ENCODE measurements around the gene ZNF471.

Gene ZNF471

DNA sequence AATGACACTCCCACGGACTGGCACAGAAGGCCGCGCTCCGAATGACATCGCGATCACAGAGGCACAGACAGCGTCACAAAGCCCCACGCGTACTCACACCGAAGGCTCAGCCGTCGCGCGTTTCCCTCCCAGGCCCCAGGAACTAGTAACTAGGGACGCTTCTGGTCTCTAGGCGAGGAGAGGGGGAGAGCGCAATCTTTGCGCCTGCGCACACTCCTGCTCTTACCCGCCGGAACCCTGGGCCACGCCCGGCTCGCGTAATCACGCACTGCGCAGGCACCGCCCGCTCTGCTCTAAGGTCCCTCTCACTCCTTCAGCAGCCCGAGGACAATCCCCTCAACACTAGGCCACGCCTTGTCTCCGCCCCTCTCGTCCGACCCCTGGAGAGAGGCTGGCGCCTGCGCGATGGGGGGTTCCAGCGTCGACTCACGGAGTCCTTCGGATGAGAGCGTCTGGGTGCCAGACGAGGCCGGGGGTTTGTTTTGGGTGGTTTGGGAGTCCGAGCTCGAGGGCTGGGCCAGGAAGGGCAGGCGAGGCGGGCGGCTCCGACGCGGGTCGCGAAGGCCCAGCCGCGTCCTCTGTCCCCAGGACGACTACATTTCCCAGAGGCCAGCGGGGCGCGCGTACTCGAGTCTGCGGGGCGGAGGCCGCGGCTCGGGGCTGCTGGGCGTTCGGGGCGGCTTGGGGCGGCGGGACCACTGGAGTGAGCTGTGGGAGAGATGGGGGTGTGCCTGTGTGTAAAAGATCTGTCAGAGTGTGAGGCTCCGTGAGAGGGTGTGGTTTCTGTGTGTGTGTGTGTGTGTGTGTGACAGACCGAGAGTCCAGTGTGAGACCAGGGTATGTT is at the start of gene ZNF471:
ZNF471 (plus strand) TSS at position 410 of the 844 bp plus-strand sequence. CDS start 3,717 bp downstream, outside the sequence.
- peak; percentile 76 for DNase-seq

- DNase-seq: no peak
Observed at GRCh38 chr19:56474308-56474707, 33.3 kb upstream of the ZNF471 start.

DNA sequence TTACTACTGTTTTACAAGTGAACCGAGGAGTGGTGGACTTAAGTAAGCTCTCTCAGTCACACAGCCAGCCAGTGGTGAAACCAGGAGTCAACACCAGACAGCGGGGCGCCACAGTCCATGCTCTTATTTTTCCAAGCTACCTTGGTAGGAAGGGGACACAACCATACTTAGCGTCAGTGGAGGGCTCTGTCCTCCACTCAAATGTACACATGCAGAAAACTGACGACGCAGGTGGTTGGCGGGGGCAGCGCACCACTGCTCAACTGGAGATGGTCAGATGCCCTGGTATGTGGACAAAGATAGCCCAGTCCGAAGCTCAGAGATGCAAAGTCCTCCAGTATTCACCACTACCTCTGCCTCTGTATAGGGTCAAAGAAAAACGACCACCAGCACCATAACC is 31.6 kb upstream of the ZNF471 start:
- no peak for DNase-seq

DNA sequence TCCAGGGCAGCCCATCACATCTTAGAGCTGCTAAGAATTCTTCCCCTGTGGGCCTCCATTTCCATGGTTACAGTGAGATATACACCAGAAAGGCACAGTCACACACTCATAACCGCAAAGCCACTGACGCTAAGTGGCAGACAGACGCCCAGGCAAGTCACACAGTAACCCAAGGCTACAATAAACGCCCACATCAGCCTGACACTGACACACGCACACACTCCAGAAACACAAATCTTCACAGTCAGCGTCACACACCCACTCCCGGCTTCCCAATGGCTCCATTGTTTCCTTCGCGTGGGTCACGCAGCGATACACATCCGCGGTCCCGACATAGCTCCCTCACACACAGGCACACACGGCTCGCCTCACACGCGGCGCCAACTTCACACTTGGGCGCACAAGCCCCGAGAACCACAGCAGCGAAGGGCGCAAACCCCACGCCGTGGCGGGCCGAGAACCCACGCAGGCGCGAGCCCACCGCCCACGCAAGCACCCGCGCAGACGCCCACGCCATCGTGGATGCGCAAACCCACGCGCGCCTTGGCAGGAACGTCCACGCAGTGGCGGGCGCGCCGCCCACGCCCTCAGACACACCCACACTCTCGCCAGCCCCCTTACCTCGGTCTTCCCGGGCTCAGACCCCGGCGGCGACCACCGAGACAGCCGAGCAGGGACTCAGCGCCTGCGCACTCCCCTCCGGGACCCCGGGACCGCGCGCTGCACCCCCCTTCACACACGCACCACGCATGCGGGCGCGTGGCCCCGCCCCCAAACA is 30.8 kb upstream of the ZNF471 start, which contains the start of gene ZNF667:
ZNF667 (minus strand) TSS at position 695 of the 778 bp plus-strand sequence. CDS start 14,975 bp downstream, outside the sequence.
- DNase-seq: no peak

DNA sequence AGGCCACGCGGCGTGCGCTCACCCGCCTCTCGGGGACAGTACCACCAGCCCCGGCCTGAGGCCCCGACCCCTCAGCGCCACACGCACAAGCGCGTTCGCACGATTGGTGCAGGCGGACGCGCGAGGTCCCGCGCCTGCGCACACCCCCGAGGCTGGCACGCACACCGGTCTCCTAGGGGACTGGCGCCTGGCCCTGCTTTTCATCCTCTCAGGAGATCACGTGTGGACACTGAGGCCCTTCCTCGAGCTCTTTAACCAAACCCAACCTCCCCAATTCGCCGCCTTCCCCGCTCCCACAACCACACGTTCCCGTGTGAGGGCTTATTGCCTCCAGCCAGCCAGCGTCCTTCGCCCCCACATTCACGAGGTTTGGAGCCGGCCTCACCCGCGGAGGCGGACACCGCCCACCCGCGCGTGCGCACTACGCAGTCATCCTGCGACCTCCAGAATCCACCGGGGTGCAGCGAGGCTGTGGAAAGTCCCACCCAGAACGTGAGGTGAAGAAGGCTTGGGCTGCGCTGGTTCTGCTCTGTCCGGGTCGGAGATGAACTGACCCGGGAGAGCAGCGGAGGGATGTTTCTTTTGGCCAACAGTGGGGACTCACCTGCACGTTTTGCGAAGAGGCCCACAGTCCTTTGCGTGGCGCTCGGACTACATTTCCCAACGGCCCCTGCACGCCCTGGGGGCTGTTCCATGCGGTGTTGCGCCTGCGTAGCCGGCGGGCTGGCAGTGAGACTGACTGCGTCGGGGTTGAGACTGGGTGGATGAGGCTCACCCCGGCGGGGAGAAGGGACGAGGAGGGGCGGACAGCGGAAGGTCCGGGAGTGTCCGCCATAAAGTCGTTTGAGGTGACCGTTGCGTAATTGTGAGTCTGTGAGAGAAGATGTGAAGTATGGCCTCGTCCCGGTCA is 30.0 kb upstream of the ZNF471 start:
- no peak for DNase-seq

GRCh38 chr19:56491399-56491798 is 16.3 kb upstream of the ZNF471 start:
- DNase-seq: no peak

GRCh38 chr19:56504581-56504980 is 3.1 kb upstream of the ZNF471 start:
- DNase-seq: no peak

GRCh38 chr19:56508290-56508778 is 679 bp downstream of the ZNF471 start:
- no peak for DNase-seq

DNA sequence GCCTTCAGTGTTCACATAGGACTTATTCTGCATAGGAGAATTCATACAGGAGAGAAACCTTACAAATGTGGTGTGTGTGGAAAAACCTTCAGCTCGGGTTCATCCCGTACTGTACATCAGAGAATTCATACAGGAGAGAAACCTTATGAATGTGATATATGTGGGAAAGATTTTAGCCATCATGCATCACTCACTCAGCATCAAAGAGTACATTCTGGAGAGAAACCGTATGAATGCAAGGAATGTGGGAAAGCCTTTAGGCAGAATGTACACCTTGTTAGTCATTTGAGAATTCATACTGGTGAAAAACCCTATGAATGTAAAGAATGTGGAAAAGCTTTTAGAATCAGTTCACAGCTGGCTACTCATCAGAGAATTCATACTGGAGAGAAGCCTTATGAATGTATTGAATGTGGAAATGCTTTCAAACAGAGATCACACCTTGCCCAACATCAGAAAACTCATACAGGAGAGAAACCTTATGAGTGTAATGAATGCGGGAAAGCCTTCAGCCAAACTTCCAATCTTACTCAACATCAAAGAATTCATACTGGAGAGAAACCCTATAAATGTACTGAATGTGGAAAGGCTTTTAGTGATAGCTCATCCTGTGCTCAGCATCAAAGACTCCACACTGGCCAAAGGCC is 17.7 kb downstream of the ZNF471 start:
- no peak for DNase-seq

DNA sequence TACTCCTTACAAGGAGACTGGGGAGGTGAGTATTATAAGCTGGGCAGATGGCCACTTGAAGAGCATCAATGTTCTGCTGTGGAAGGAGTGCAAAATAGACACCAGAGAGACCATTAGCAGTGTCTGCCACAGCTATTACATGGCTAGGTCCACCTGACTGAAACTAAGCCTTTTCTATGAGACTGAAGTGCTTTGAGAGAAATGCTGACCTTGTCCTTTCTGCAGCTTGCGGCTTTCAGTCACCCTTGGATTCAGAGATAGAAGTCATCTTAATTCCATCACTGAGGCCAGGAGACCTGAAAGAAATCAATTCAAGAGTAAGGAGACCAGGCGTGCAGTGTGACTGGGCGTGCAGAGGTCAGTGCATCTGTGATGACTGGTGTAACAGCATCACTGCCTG is 29.8 kb downstream of the ZNF471 start:
- no peak for DNase-seq

DNA sequence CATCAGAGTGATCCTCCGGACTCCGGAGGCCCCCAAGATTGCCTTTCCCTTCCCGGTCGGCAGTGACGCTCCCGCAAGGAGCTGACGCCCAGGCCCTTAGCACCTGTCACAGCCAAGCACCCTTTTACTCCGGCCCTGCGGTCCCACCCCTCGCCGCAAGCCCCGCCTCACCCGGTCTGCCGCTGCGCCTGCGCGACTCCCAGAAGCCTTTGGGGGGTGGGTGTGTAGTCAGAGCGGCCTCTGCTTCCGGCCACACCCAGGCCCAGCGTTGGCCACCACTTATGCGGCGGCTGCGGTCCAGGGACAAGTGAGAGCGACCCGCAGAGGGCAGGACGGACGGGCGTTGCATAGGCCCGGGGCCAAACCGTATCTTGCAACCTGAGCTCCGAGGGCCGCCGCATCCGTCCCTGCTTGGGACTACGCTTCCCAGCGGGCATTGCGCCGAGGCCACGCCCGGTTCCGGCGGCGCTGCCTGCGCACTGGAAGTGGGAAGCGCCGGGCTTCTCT is 30.7 kb downstream of the ZNF471 start:
- DNase-seq: no peak

DNA sequence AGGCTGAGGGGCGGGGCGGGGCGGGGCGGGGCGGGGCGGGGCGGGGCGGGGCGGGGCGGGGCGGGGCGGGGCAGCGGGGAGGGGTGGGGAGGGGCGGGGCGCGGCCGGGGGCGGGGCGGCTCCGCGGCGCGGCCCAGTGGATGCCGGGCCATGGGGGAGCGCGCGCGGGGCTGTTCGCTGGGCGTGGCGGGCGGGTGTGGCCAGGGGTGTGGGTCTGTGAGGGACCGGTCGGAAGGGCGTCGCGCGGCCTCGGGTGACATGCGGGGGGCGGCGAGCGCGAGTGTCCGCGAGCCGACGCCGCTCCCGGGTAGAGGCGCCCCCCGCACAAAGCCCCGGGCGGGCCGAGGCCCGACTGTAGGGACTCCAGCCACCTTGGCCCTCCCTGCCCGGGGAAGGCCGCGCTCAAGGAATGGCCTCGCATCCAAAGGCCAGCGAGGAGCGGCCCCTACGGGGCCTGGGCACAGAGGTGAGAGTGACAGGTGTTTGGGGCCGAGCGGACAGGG is 31.2 kb downstream of the ZNF471 start, which contains the start of gene ZFP28:
ZFP28 (plus strand) TSS at position 188 of the 503 bp plus-strand sequence; CDS start at position 259, 71 bp downstream.
- DNase-seq: no peak

DNA sequence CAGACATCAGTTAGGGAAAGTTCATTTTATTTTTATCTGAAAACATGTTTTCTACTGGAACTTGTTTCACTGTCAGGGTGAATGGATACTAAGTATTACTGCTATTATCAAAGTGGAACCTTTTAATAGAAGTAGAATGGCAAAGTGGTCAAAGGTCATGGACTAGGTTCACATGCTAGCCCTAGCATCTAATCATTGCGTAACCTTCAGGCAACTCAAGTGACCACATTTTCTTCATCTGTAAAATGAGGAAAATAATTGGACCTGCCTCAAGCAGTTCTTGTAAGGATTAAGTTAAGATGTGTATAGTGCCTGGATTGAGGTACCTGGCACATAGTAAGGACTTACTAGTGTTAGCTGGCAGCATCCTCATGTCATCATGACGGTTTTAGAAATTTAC is 36.1 kb downstream of the ZNF471 start:
- no peak for DNase-seq

- DNase-seq: no peak
Observed at GRCh38 chr19:56547535-56547934, 39.9 kb downstream of the ZNF471 start.

DNA sequence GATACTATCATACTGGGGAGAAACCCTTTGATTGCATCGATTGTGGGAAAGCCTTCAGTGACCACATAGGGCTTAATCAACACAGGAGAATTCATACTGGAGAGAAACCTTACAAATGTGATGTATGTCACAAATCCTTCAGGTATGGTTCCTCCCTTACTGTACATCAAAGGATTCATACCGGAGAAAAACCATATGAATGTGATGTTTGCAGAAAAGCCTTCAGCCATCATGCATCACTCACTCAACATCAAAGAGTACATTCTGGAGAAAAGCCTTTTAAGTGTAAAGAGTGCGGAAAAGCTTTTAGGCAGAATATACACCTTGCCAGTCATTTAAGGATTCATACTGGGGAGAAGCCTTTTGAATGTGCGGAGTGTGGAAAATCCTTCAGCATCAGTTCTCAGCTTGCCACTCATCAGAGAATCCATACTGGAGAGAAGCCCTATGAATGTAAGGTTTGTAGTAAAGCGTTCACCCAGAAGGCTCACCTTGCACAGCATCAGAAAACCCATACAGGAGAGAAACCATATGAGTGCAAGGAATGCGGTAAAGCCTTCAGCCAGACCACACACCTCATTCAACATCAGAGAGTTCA is 46.7 kb downstream of the ZNF471 start:
- no peak for DNase-seq

GRCh38 chr19:56562766-56563165 is 55.1 kb downstream of the ZNF471 start:
- no peak for DNase-seq

DNA sequence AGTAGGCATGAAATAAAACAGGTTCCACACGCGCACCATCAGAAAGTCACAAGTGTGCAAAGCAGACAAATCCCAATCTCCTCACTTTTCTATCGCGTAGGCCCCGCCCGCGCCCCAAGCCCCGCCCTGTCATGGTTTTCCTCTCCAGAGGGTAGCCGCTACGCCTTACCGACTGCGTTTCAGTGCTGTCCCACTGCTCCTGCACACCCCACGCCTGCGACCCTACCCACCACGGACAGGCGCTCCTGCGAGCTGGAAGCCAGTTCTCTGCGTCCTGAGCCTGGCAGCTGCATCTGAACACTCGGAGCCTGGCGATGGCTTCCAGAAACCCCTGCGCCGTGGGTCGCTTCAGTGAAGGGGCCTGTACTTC is 59.2 kb downstream of the ZNF471 start:
- no peak for DNase-seq

- peak; percentile 46 for DNase-seq
Observed at GRCh38 chr19:56567274-56568120, 59.8 kb downstream of the ZNF471 start, which contains the start of gene ZNF470. Gene ZNF470 (plus strand): TSS chr19:56567468. CDS start chr19:56570312, 2,844 bp downstream.

DNA sequence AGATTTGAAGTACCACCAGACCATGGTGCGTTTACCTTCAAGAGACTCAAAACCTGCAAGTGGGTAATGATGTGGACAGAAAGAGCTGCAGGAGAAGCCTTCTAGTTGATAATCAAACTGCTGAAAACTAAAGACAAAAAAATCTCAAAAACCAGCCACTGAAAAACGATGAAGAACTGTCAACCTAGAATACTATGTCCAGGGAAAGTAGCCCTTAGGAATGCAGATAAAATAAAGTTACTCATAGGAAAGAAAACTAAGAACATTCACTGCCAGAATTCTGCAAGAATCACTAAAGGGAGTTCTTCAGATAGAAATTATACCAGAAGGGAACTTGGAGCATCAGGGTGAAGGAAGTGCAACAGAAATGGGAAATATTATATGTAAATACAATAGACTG is 64.9 kb downstream of the ZNF471 start:
- no peak for DNase-seq

DNA sequence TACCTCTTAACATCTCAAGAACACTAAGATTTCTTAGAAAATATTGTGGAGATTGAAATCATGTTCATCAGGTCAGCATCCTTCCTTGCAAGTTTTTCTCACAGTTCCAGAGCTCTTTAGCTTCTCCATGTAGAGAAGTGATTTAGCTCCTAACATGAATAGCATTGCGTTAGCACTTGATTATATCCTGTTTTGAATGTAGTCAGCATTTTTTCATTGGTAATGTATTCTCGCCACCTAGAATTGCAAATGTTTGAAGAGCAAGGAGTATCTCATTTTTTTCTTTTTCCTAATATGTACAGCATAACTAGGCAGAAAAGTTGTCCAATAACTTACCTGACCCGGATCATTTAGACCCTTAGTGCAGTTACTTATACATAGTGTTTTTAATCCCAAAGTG is 66.3 kb downstream of the ZNF471 start:
- no peak for DNase-seq

Measured in NCI-H1048 (cell line).